K562 (cell line): ENCODE results near the gene NUDT15. TPM values are rescaled to one million over a fixed set of nuclear protein-coding genes. Genes with fewer than 3 reads are reported as not detected.

Experiments
- BHLHE40 ChIP-seq: IDR thresholded peaks from 2 replicates; pipeline ENCODE4 v1.6.1; 2011; ENCODE audit warnings: low read length, improper control_type of control experiment
- FUS ChIP-seq: fragments of 200-400 bp; formaldehyde crosslinking; optimal IDR thresholded peaks from 2 replicates; pipeline ENCODE3; 2017; ENCODE audit warnings: low read depth, low read length
- KDM1A ChIP-seq, 2 experiments: fragments of 450-650 bp; IDR thresholded peaks; 2 replicates each; pipeline ENCODE4 v1.6.1; 2016; ENCODE audit warnings: mild to moderate bottlenecking in 2 of 2
- MEF2A ChIP-seq: IDR thresholded peaks from 2 replicates; pipeline ENCODE4 v1.6.1; 2011; ENCODE audit warnings: low read depth, mild to moderate bottlenecking, low read length, moderate library complexity; ENCODE audit not compliant: control insufficient read depth
- SREBF2 ChIP-seq: sonication (generic); formaldehyde crosslinking; IDR thresholded peaks from 2 replicates; pipeline ENCODE4 v1.4.0; 2020; ENCODE audit warnings: mild to moderate bottlenecking, missing genetic modification reagents
- STAT5B ChIP-seq: fragments of 250-450 bp; sonication (Bioruptor Pico); IDR thresholded peaks from 2 replicates; pipeline ENCODE4 v1.8.0; 2021; ENCODE audit warnings: mild to moderate bottlenecking, inconsistent platforms
- TAF1 ChIP-seq: IDR thresholded peaks from 2 replicates; pipeline ENCODE4 v1.6.1; 2011; ENCODE audit warnings: mild to moderate bottlenecking, low read length, moderate library complexity; ENCODE audit not compliant: insufficient read depth, control insufficient read depth, severe bottlenecking; ENCODE audit errors: extremely low read depth
- ZNF217 ChIP-seq: sonication (generic); formaldehyde crosslinking; IDR thresholded peaks from 2 replicates; pipeline ENCODE4 v1.8.0; 2022; ENCODE audit warnings: mild to moderate bottlenecking, missing genetic modification reagents
- polyA plus RNA-seq, 8 experiments: library from polyadenylated mRNA; depleted of rRNA in 4 of 8; stranded (reverse) in 5 of 8; unstranded in 3 of 8; fragments of >200 nt; fragmentation: Nextera tagmentation in 2 of 8; fragmentation: Illumina TruSeq in 1 of 8; extraction: Ambion mirVana in 2 of 8; extraction: Trizol in 1 of 8; gene quantifications; 2 replicates each; pipeline versions ENCODE4 v1.2.1 to v1.2.3, GENCODE V29; 2011 to 2014; ENCODE audit warnings: inconsistent platforms in 1 of 8, missing spikeins in 1 of 8
- total RNA-seq, 7 experiments: library from RNA; depleted of rRNA in 6 of 7; stranded (reverse); fragments of >200 nt in 6 of 7; fragmentation: Illumina TruSeq in 2 of 7; extraction: Trizol in 2 of 7; gene quantifications; 2 replicates each; pipeline versions ENCODE4 v1.2.1 to v1.2.3, GENCODE V29; 2011 to 2021; ENCODE audit warnings: low replicate concordance in 1 of 7
- TF ChIP-seq, protein P1 (sequence below): IDR thresholded peaks from 2 replicates; pipeline ENCODE4 v1.6.1; 2012; ENCODE audit warnings: low read depth, low read length, improper control_type of control experiment, borderline replicate concordance
- TF ChIP-seq, protein P2 (sequence below): sonication (generic); formaldehyde crosslinking; IDR thresholded peaks from 2 replicates; pipeline ENCODE4 v1.8.1; 2022; ENCODE audit warnings: missing genetic modification reagents
- TF ChIP-seq, protein P3 (sequence below): fragments of 450-650 bp; formaldehyde crosslinking; IDR thresholded peaks from 2 replicates; pipeline ENCODE4 v1.4.0; 2022; ENCODE audit warnings: mild to moderate bottlenecking, moderate library complexity
- TF ChIP-seq, protein P4 (sequence below), 2 experiments: IDR thresholded peaks; 2 replicates each; pipeline ENCODE4 v1.6.1; 2011; ENCODE audit warnings: borderline replicate concordance in 1 of 2, control low read depth in 1 of 2, low read depth in 1 of 2, low read length in 1 of 2, mild to moderate bottlenecking in 1 of 2, mixed read lengths in 1 of 2, moderate library complexity in 1 of 2; ENCODE audit not compliant: insufficient read depth in 1 of 2, insufficient read length in 1 of 2, poor library complexity in 1 of 2, severe bottlenecking in 1 of 2; ENCODE audit errors: extremely low read depth in 1 of 2
- TF ChIP-seq, protein P5 (sequence below): fragments of 250-450 bp; sonication (Bioruptor Pico); IDR thresholded peaks from 2 replicates; pipeline ENCODE4 v1.4.0; 2020

The NUDT15 gene
- total and polyA plus RNA-seq, 9 of the 15 experiments (the other 6 are each of a cell fraction or from before 2014, with no cell fraction given) = 14.2 to 26.9 (median 21.6) TPM

DNA sequence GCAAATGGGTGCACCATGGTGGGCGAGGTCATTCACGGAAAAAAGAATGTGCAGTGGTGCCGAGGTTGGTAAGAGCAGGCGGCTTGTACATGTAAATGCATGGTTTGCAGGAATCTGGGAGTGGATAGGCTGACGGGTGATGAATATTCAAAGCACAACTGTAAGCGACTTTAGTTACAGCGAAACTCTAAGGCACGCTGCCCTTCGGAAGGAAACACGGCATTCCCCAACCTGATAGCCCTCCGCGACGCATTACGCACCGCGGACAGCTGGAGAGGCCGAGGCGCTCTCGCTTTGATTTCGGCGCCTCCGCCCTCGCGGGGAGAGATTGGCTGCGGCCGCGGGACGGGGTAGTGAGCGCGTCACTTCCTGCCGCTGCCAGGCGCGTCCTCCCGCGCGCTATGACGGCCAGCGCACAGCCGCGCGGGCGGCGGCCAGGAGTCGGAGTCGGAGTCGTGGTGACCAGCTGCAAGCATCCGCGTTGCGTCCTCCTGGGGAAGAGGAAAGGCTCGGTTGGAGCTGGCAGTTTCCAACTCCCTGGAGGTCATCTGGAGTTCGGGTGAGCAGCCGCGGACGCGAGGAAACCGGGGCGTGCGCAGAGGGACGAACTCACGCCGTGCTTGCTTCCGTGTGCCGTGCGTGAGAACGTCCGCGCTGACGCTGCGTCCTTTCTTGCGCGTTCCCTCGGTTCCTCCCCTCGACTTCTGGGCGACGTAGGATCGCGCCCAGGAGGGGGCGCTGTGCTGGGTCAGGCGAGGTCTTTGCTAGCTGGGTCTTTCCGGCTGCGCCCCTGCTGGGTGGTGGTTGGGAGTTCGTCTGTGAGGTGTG, at the start of gene NUDT15 (continued):
- TF ChIP-seq TAF1 = peak; percentile 68
- peak; percentile 56; the same call in 1 of the 2 replicates for TF ChIP-seq BHLHE40
- TF ChIP-seq FUS = no peak
- TF ChIP-seq KDM1A (IDR thresholded peaks at IDR 0.05) = peak; percentile 75 to 80
- TF ChIP-seq, protein P1, sequence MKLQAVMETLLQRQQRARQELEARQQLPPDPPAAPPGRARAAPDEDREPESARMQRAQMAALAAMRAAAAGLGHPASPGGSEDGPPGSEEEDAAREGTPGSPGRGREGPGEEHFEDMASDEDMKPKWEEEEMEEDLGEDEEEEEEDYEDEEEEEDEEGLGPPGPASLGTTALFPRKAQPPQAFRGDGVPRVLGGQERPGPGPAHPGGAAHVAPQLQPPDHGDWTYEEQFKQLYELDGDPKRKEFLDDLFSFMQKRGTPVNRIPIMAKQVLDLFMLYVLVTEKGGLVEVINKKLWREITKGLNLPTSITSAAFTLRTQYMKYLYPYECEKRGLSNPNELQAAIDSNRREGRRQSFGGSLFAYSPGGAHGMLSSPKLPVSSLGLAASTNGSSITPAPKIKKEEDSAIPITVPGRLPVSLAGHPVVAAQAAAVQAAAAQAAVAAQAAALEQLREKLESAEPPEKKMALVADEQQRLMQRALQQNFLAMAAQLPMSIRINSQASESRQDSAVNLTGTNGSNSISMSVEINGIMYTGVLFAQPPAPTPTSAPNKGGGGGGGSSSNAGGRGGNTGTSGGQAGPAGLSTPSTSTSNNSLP = no peak
- TF ChIP-seq, protein P2, sequence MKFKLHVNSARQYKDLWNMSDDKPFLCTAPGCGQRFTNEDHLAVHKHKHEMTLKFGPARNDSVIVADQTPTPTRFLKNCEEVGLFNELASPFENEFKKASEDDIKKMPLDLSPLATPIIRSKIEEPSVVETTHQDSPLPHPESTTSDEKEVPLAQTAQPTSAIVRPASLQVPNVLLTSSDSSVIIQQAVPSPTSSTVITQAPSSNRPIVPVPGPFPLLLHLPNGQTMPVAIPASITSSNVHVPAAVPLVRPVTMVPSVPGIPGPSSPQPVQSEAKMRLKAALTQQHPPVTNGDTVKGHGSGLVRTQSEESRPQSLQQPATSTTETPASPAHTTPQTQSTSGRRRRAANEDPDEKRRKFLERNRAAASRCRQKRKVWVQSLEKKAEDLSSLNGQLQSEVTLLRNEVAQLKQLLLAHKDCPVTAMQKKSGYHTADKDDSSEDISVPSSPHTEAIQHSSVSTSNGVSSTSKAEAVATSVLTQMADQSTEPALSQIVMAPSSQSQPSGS (CRISPR knock-in tag) = no peak
- no peak for TF ChIP-seq ZNF217 (CRISPR knock-in tag)
- no peak for TF ChIP-seq STAT5B (CRISPR knock-in tag)
- TF ChIP-seq, protein P3, sequence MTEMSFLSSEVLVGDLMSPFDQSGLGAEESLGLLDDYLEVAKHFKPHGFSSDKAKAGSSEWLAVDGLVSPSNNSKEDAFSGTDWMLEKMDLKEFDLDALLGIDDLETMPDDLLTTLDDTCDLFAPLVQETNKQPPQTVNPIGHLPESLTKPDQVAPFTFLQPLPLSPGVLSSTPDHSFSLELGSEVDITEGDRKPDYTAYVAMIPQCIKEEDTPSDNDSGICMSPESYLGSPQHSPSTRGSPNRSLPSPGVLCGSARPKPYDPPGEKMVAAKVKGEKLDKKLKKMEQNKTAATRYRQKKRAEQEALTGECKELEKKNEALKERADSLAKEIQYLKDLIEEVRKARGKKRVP (CRISPR knock-in tag) = no peak
- no peak for TF ChIP-seq SREBF2
- TF ChIP-seq, protein P4, sequence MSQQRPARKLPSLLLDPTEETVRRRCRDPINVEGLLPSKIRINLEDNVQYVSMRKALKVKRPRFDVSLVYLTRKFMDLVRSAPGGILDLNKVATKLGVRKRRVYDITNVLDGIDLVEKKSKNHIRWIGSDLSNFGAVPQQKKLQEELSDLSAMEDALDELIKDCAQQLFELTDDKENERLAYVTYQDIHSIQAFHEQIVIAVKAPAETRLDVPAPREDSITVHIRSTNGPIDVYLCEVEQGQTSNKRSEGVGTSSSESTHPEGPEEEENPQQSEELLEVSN (IDR thresholded peaks at IDR 0.05; ENCODE audit: borderline replicate concordance in 1 of 2, extremely low read depth in 1 of 2, insufficient read depth in 1 of 2, insufficient read length in 1 of 2, low read depth in 1 of 2, low read length in 1 of 2, poor library complexity in 1 of 2, severe bottlenecking in 1 of 2) = peak; percentile 72 to 88
- TF ChIP-seq, protein P5, sequence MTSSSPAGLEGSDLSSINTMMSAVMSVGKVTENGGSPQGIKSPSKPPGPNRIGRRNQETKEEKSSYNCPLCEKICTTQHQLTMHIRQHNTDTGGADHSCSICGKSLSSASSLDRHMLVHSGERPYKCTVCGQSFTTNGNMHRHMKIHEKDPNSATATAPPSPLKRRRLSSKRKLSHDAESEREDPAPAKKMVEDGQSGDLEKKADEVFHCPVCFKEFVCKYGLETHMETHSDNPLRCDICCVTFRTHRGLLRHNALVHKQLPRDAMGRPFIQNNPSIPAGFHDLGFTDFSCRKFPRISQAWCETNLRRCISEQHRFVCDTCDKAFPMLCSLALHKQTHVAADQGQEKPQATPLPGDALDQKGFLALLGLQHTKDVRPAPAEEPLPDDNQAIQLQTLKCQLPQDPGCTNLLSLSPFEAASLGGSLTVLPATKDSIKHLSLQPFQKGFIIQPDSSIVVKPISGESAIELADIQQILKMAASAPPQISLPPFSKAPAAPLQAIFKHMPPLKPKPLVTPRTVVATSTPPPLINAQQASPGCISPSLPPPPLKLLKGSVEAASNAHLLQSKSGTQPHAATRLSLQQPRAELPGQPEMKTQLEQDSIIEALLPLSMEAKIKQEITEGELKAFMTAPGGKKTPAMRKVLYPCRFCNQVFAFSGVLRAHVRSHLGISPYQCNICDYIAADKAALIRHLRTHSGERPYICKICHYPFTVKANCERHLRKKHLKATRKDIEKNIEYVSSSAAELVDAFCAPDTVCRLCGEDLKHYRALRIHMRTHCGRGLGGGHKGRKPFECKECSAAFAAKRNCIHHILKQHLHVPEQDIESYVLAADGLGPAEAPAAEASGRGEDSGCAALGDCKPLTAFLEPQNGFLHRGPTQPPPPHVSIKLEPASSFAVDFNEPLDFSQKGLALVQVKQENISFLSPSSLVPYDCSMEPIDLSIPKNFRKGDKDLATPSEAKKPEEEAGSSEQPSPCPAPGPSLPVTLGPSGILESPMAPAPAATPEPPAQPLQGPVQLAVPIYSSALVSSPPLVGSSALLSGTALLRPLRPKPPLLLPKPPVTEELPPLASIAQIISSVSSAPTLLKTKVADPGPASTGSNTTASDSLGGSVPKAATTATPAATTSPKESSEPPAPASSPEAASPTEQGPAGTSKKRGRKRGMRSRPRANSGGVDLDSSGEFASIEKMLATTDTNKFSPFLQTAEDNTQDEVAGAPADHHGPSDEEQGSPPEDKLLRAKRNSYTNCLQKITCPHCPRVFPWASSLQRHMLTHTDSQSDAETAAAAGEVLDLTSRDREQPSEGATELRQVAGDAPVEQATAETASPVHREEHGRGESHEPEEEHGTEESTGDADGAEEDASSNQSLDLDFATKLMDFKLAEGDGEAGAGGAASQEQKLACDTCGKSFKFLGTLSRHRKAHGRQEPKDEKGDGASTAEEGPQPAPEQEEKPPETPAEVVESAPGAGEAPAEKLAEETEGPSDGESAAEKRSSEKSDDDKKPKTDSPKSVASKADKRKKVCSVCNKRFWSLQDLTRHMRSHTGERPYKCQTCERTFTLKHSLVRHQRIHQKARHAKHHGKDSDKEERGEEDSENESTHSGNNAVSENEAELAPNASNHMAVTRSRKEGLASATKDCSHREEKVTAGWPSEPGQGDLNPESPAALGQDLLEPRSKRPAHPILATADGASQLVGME (CRISPR knock-in tag) = no peak
- TF ChIP-seq MEF2A = no peak
